COR-L47 (cell line): ENCODE data around the gene JPH2.

ENCODE experiments used
- DNase-seq: peaks from one replicate; lab custom pipeline; 2025; lab: John Stamatoyannopoulos, UW

Gene JPH2

GRCh38 chr20:44125332-44126127, 61.5 kb downstream of the JPH2 start:
- no peak for DNase-seq

- DNase-seq = no peak
Observed at GRCh38 chr20:44123874-44124535, 63.0 kb downstream of the JPH2 start.

- no peak for DNase-seq
Observed at GRCh38 chr20:44123251-44123650, 63.7 kb downstream of the JPH2 start.

- no peak for DNase-seq
Observed at GRCh38 chr20:44120676-44121425, 66.1 kb downstream of the JPH2 start.

- no peak for DNase-seq
Observed at GRCh38 chr20:44118185-44119033, 68.6 kb downstream of the JPH2 start.

- no peak for DNase-seq
Observed at GRCh38 chr20:44117296-44118184, 69.4 kb downstream of the JPH2 start.

- DNase-seq = no peak
Observed at GRCh38 chr20:44115762-44116644, 71.0 kb downstream of the JPH2 start.

- no peak for DNase-seq
Observed at GRCh38 chr20:44115181-44115580, 71.8 kb downstream of the JPH2 start.

- no peak for DNase-seq
Observed at GRCh38 chr20:44113618-44114376, 73.2 kb downstream of the JPH2 start.

GRCh38 chr20:44112889-44113617, 73.9 kb downstream of the JPH2 start:
- DNase-seq = no peak

GRCh38 chr20:44112456-44112855, 74.5 kb downstream of the JPH2 start:
- no peak for DNase-seq

- no peak for DNase-seq
Observed at GRCh38 chr20:44111712-44112335, 75.2 kb downstream of the JPH2 start.

- no peak for DNase-seq
Observed at GRCh38 chr20:44110816-44111568, 76.0 kb downstream of the JPH2 start.

GRCh38 chr20:44109951-44110361, 77.0 kb downstream of the JPH2 start:
- DNase-seq = no peak

- DNase-seq = no peak
Observed at GRCh38 chr20:44106615-44107014, 80.4 kb downstream of the JPH2 start.

GRCh38 chr20:44104798-44105517, 82.0 kb downstream of the JPH2 start:
- no peak for DNase-seq
